ENCODE measurements around the gene SMIM35.

DNA sequence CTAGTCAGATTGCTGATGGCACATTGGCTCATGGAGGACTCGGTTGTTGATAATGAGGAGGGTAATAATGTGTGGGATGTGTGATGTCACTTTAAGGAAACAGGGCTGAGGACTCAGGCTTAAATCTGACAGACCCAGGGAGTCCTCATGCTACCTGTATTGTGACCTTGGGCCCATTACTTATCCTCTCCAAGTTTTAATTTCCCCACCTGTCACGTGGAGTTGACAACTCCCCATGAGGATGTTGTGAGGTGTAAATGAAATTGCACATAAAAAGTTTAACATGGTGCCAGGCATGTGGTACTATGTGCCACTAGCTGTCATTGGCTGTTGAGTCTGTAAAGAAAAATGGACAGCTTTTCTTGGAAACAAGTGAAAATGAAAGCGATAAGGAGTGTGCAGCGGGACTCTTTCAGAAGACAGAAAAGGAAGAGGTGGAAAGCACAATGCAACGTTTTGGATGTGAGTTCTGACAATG is 85.2 kb downstream of the SMIM35 start:
- TF ChIP-seq, protein P1, sequence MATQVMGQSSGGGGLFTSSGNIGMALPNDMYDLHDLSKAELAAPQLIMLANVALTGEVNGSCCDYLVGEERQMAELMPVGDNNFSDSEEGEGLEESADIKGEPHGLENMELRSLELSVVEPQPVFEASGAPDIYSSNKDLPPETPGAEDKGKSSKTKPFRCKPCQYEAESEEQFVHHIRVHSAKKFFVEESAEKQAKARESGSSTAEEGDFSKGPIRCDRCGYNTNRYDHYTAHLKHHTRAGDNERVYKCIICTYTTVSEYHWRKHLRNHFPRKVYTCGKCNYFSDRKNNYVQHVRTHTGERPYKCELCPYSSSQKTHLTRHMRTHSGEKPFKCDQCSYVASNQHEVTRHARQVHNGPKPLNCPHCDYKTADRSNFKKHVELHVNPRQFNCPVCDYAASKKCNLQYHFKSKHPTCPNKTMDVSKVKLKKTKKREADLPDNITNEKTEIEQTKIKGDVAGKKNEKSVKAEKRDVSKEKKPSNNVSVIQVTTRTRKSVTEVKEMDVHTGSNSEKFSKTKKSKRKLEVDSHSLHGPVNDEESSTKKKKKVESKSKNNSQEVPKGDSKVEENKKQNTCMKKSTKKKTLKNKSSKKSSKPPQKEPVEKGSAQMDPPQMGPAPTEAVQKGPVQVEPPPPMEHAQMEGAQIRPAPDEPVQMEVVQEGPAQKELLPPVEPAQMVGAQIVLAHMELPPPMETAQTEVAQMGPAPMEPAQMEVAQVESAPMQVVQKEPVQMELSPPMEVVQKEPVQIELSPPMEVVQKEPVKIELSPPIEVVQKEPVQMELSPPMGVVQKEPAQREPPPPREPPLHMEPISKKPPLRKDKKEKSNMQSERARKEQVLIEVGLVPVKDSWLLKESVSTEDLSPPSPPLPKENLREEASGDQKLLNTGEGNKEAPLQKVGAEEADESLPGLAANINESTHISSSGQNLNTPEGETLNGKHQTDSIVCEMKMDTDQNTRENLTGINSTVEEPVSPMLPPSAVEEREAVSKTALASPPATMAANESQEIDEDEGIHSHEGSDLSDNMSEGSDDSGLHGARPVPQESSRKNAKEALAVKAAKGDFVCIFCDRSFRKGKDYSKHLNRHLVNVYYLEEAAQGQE (IDR thresholded peaks at IDR 0.05; ENCODE audit: insufficient replicate concordance, low read depth) = no peak
- TF ChIP-seq, protein P2, sequence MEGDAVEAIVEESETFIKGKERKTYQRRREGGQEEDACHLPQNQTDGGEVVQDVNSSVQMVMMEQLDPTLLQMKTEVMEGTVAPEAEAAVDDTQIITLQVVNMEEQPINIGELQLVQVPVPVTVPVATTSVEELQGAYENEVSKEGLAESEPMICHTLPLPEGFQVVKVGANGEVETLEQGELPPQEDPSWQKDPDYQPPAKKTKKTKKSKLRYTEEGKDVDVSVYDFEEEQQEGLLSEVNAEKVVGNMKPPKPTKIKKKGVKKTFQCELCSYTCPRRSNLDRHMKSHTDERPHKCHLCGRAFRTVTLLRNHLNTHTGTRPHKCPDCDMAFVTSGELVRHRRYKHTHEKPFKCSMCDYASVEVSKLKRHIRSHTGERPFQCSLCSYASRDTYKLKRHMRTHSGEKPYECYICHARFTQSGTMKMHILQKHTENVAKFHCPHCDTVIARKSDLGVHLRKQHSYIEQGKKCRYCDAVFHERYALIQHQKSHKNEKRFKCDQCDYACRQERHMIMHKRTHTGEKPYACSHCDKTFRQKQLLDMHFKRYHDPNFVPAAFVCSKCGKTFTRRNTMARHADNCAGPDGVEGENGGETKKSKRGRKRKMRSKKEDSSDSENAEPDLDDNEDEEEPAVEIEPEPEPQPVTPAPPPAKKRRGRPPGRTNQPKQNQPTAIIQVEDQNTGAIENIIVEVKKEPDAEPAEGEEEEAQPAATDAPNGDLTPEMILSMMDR (IDR thresholded peaks at IDR 0.05; ENCODE audit: insufficient read depth, low read length) = no peak
- TF ChIP-seq POLR2AphosphoS5 (IDR thresholded peaks at IDR 0.05; ENCODE audit: low read depth) = no peak
- TF ChIP-seq GABPA (IDR thresholded peaks at IDR 0.05; ENCODE audit: low read depth) = no peak

Measured in HL-60 (cell line).